Loucy (cell line): ENCODE measurements around the gene THAP4.
"Not testable (repeated sequence)": the region's sequence is repeated elsewhere in the genome, so short reads cannot be mapped to it uniquely, and the experiment has no call there.

Experiments
- H2AFZ ChIP-seq: fragments of 200-600 bp; sonication (generic); 2 replicates; pipeline ENCODE4 v1.6.0; 2016; ENCODE audit warnings: antibody characterized with exemption, mild to moderate bottlenecking, low read length, moderate library complexity
- H3F3A ChIP-seq: fragments of 200-600 bp; 2 replicates; pipeline ENCODE4 v1.6.0; 2016; ENCODE audit warnings: antibody characterized with exemption, low read depth, mild to moderate bottlenecking
- H3K27me3 ChIP-seq: fragments of 200-600 bp; sonication (generic); 2 replicates; pipeline ENCODE4 v1.6.1; 2014; ENCODE audit warnings: low read length, mild to moderate bottlenecking; ENCODE audit not compliant: insufficient read depth, poor library complexity, severe bottlenecking
- H3K36me3 ChIP-seq: fragments of 200-600 bp; sonication (generic); 2 replicates; pipeline ENCODE4 v1.6.1; 2016; ENCODE audit warnings: low read length; ENCODE audit not compliant: insufficient read depth
- H3K4me1 ChIP-seq: fragments of 200-600 bp; sonication (generic); 2 replicates; pipeline ENCODE4 v1.5.1; 2014; ENCODE audit warnings: low read length, mild to moderate bottlenecking; ENCODE audit not compliant: insufficient read depth, poor library complexity, severe bottlenecking
- H3K4me2 ChIP-seq: fragments of 200-600 bp; sonication (generic); 2 replicates; pipeline ENCODE4 v1.6.0; 2014; ENCODE audit warnings: antibody characterized with exemption, low read length, low read depth, mild to moderate bottlenecking; ENCODE audit not compliant: poor library complexity, severe bottlenecking
- H3K4me3 ChIP-seq: fragments of 200-600 bp; sonication (generic); 2 replicates; pipeline ENCODE4 v1.5.1; 2014; ENCODE audit warnings: low read length, mild to moderate bottlenecking, mixed read lengths; ENCODE audit not compliant: poor library complexity, severe bottlenecking
- H3K79me2 ChIP-seq: fragments of 200-600 bp; sonication (generic); 2 replicates; pipeline ENCODE4 v1.6.1; 2014; ENCODE audit warnings: low read length; ENCODE audit not compliant: insufficient read depth
- H3K9ac ChIP-seq: fragments of 200-600 bp; sonication (generic); 2 replicates; pipeline ENCODE4 v1.6.0; 2014; ENCODE audit warnings: mild to moderate bottlenecking, low read depth, low read length, moderate library complexity; ENCODE audit not compliant: poor library complexity, severe bottlenecking
- H3K9me2 ChIP-seq: fragments of 200-600 bp; sonication (generic); replicated peaks from 2 replicates; pipeline ENCODE4 v1.6.1; 2016; ENCODE audit warnings: low read depth, low read length, mixed read lengths
- H3K9me3 ChIP-seq: fragments of 200-600 bp; sonication (generic); 2 replicates; pipeline ENCODE4 v1.6.1; 2014; ENCODE audit warnings: mild to moderate bottlenecking, antibody characterized with exemption, low read length, low read depth; ENCODE audit not compliant: insufficient read depth
- H4K20me1 ChIP-seq: fragments of 200-600 bp; sonication (generic); 2 replicates; pipeline ENCODE4 v1.6.0; 2014; ENCODE audit warnings: antibody characterized with exemption, low read length, mild to moderate bottlenecking; ENCODE audit not compliant: insufficient read depth, poor library complexity, severe bottlenecking
- CTCF ChIP-seq: fragments of 200-600 bp; sonication (generic); conservative IDR thresholded peaks from 2 replicates; pipeline ENCODE4 v1.5.1; 2014; ENCODE audit warnings: mild to moderate bottlenecking, antibody characterized with exemption, low read length
- EZH2phosphoT487 ChIP-seq: fragments of 200-600 bp; IDR thresholded peaks from 2 replicates; pipeline ENCODE4 v1.6.1; 2018; ENCODE audit warnings: antibody characterized with exemption, mild to moderate bottlenecking, moderate library complexity, borderline replicate concordance

THAP4 gene

DNA sequence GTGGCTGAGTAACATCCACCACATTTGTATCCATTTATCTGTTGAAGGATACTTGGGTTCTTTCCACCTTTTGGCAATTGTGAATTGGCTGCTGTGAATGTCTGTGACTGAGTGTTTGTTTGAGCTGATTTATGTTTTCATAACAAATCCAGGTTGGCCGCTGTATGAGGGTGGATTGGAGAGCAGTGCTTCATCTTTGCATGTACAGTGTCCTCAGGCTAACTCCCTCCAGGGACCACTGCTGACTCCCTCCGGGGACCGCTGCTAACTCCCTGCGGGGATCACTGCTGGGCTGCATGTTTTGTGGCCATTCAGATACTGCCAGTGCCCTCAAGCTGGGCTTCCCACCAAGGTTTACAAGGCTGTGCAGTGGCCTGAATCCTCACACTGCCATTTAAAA is 68.2 kb downstream of the THAP4 start:
- H3K9me3 ChIP-seq = no peaks in the 10 kb centered on the region
- H3K9me2 ChIP-seq = no peaks in the 10 kb centered on the region
- TF ChIP-seq CTCF (no peak), EZH2phosphoT487 (no peak)
- no peak overlapping the region for H2AFZ ChIP-seq
- no peaks in the 10 kb centered on the region for H3K36me3 ChIP-seq
- H3K79me2 ChIP-seq = no peaks in the 10 kb centered on the region
- H3K27me3 ChIP-seq = no peaks in the 10 kb centered on the region
- no peak overlapping the region for H3K4me2 ChIP-seq
- no peaks in the 10 kb centered on the region for H3F3A ChIP-seq
- H4K20me1 ChIP-seq = no peaks in the 10 kb centered on the region
- H3K4me3 ChIP-seq = no peak overlapping the region
- no peaks in the 10 kb centered on the region for H3K4me1 ChIP-seq
- no peak overlapping the region for H3K9ac ChIP-seq

DNA sequence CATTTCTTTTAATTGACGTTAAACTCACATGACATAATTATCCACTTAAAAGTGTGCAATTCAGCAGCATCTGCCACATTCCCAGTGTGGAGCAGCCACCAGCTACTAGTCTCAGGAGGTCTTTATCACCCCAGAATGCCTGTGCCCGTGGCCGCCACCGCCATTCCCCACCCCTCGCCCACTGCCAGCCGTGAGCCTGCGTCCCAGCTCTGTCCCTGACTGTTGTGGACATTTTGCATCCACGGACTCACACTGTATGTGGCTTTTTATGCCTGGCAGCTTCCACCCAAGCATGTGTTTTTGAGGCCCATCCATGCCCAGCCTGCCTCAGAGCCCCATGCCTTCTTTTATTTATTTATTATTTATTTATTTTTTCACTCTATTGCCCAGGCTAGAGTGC is 69.2 kb downstream of the THAP4 start:
- Histone ChIP-seq H4K20me1 (no peaks in the 10 kb centered on the region), H3F3A (no peaks in the 10 kb centered on the region), H3K36me3 (no peaks in the 10 kb centered on the region), H3K27me3 (no peaks in the 10 kb centered on the region), H3K9me2 (no peaks in the 10 kb centered on the region), H2AFZ (no peak overlapping the region), H3K79me2 (no peaks in the 10 kb centered on the region), H3K4me2 (no peak overlapping the region), H3K9me3 (no peaks in the 10 kb centered on the region), H3K9ac (no peak overlapping the region), H3K4me3 (no peak overlapping the region), H3K4me1 (no peaks in the 10 kb centered on the region)
- TF ChIP-seq EZH2phosphoT487 (no peak), CTCF (no peak)

- H3K79me2 ChIP-seq, H3K4me2 ChIP-seq, H3K9me3 ChIP-seq, H3F3A ChIP-seq, H4K20me1 ChIP-seq, H3K9ac ChIP-seq, H2AFZ ChIP-seq, H3K4me1 ChIP-seq, H3K9me2 ChIP-seq, H3K36me3 ChIP-seq, H3K27me3 ChIP-seq, H3K4me3 ChIP-seq: not testable (repeated sequence)
These were observed 69.7 kb downstream of the THAP4 start for GRCh38 chr2:241567266-241567665.

GRCh38 chr2:241566468-241566867 is 70.5 kb downstream of the THAP4 start:
- no peaks in the 10 kb centered on the region for H3K36me3 ChIP-seq

DNA sequence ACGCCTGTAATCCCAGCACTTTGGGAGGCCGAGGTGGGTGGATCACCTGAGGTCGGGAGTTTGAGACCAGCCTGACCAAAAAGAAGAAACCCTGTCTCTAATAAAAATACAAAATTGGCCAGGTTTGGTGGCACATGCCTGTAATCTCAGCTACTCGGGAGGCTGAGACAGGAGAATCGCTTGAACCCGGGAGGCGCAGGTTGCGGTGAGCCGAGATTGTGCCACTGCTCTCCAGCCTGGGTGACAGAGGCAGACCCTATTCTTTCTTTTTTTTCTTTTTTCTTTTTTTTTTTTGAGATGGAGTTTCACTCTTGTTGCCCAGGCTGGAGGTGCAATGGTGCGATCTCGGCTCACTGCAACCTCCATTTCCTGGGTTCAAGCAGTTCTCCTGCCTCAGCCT is 70.9 kb downstream of the THAP4 start:
- not testable (repeated sequence) for H3K4me3 ChIP-seq, H3K9me3 ChIP-seq, H3K27me3 ChIP-seq, H4K20me1 ChIP-seq, H3F3A ChIP-seq, H3K79me2 ChIP-seq, H3K36me3 ChIP-seq, H2AFZ ChIP-seq, H3K9me2 ChIP-seq, H3K9ac ChIP-seq, H3K4me1 ChIP-seq, H3K4me2 ChIP-seq

More at GRCh38 chr2:241566468-241566867, 70.5 kb downstream of the THAP4 start:
- Histone ChIP-seq H3K9me3 (no peaks in the 10 kb centered on the region), H3F3A (no peaks in the 10 kb centered on the region), H3K4me3 (no peak overlapping the region), H3K4me1 (no peaks in the 10 kb centered on the region), H3K27me3 (no peaks in the 10 kb centered on the region), H3K9ac (no peak overlapping the region), H3K79me2 (no peaks in the 10 kb centered on the region), H4K20me1 (no peaks in the 10 kb centered on the region), H3K9me2 (no peaks in the 10 kb centered on the region), H2AFZ (no peak overlapping the region), H3K4me2 (no peak overlapping the region)
- TF ChIP-seq CTCF = no peak
- TF ChIP-seq EZH2phosphoT487 = no peak
